Neuronal stem cell (in vitro differentiated cells): ENCODE measurements around the gene DAPK2.
A peak's percentile ranks its signal among the peaks of the same experiment; 100 is the strongest.

ENCODE experiments used
- DNase-seq: peaks from one replicate; pipeline ENCODE4 v3.0.0-alpha.2; 2013; ENCODE audit warnings: low spot score
- H2AFZ ChIP-seq: one replicate; pipeline ENCODE4 v1.6.1; 2013; ENCODE audit warnings: mild to moderate bottlenecking, low read length, inconsistent platforms
- H2AK5ac ChIP-seq: 2 replicates; pipeline ENCODE4 v1.6.1; 2013; ENCODE audit warnings: low read depth, mild to moderate bottlenecking, inconsistent platforms, low read length, moderate library complexity, mixed read lengths
- H2BK120ac ChIP-seq: 2 replicates; pipeline ENCODE4 v1.6.1; 2013; ENCODE audit warnings: low read depth, mild to moderate bottlenecking, inconsistent platforms, low read length, moderate library complexity, mixed read lengths
- H2BK12ac ChIP-seq: one replicate; pipeline ENCODE4 v1.6.1; 2013; ENCODE audit warnings: low read length, inconsistent platforms
- H2BK15ac ChIP-seq: 2 replicates; pipeline ENCODE4 v1.6.1; 2013; ENCODE audit warnings: mild to moderate bottlenecking, low read length, inconsistent platforms, mixed read lengths
- H2BK5ac ChIP-seq: one replicate; pipeline ENCODE4 v1.6.1; 2013; ENCODE audit warnings: inconsistent platforms, mild to moderate bottlenecking, low read length, moderate library complexity
- H3K14ac ChIP-seq: one replicate; pipeline ENCODE4 v1.6.1; 2013; ENCODE audit warnings: low read length, inconsistent platforms
- H3K18ac ChIP-seq: 2 replicates; pipeline ENCODE4 v1.6.1; 2013; ENCODE audit warnings: low read length, inconsistent platforms
- H3K23ac ChIP-seq: 2 replicates; pipeline ENCODE4 v1.6.1; 2013; ENCODE audit warnings: low read depth, mild to moderate bottlenecking, mixed read lengths, low read length, inconsistent platforms; ENCODE audit not compliant: poor library complexity
- H3K27ac ChIP-seq: replicated peaks from 3 replicates; pipeline ENCODE4 v1.5.1; 2013; ENCODE audit warnings: low read length, inconsistent platforms
- H3K27me3 ChIP-seq, 3 experiments: 2 replicates each; pipeline ENCODE4 v1.6.1; 2013; ENCODE audit warnings: low read length in 3 of 3, mild to moderate bottlenecking in 2 of 3, inconsistent platforms in 1 of 3, low read depth in 1 of 3, mixed read lengths in 1 of 3, moderate library complexity in 1 of 3; ENCODE audit not compliant: control insufficient read depth in 3 of 3, insufficient read depth in 3 of 3
- H3K36me3 ChIP-seq, 2 donors: replicated peaks in 1 of 2; 2 replicates each; pipeline ENCODE4 v1.6.1; 2013; ENCODE audit warnings: low read length in 2 of 2; ENCODE audit not compliant: control insufficient read depth in 2 of 2, insufficient read depth in 2 of 2
- H3K4ac ChIP-seq: 2 replicates; pipeline ENCODE4 v1.6.1; 2013; ENCODE audit warnings: inconsistent platforms, mild to moderate bottlenecking, low read length, moderate library complexity
- H3K4me1 ChIP-seq, 2 donors: 1 replicate in 1 of 2; 2 replicates in 1 of 2; pipeline ENCODE4 v1.6.1; 2013; ENCODE audit warnings: low read length in 2 of 2, low read depth in 1 of 2; ENCODE audit not compliant: control insufficient read depth in 2 of 2, insufficient read depth in 1 of 2
- H3K4me2 ChIP-seq: one replicate; pipeline ENCODE4 v1.6.1; 2013; ENCODE audit warnings: mild to moderate bottlenecking, low read length, inconsistent platforms; ENCODE audit not compliant: insufficient read depth, poor library complexity, severe bottlenecking
- H3K4me3 ChIP-seq, 2 donors: 2 replicates each; pipeline ENCODE4 v1.5.1; 2013; ENCODE audit warnings: low read length in 2 of 2, mild to moderate bottlenecking in 2 of 2, inconsistent platforms in 1 of 2, moderate library complexity in 1 of 2
- H3K79me1 ChIP-seq: one replicate; pipeline ENCODE4 v1.6.1; 2013; ENCODE audit warnings: low read depth, mild to moderate bottlenecking, inconsistent platforms, low read length, moderate library complexity
- H3K9ac ChIP-seq: one replicate; pipeline ENCODE4 v1.6.1; 2013; ENCODE audit warnings: mild to moderate bottlenecking, low read depth, low read length, inconsistent platforms; ENCODE audit not compliant: poor library complexity
- H3K9me3 ChIP-seq, 2 donors: replicated peaks in 1 of 2; 2 replicates each; pipeline versions ENCODE3 to v1.6.1; 2013; ENCODE audit warnings: low read length in 2 of 2, mild to moderate bottlenecking in 2 of 2, inconsistent platforms in 1 of 2, low read depth in 1 of 2, mixed read lengths in 1 of 2, moderate library complexity in 1 of 2; ENCODE audit not compliant: control insufficient read depth in 2 of 2, insufficient read depth in 1 of 2
- H4K8ac ChIP-seq: one replicate; pipeline ENCODE4 v1.6.1; 2013; ENCODE audit warnings: low read depth, mild to moderate bottlenecking, inconsistent platforms, low read length, moderate library complexity
- H4K91ac ChIP-seq: one replicate; pipeline ENCODE4 v1.6.1; 2013; ENCODE audit warnings: low read length, low read depth, mild to moderate bottlenecking, inconsistent platforms; ENCODE audit not compliant: poor library complexity
- WGBS, 2 donors: extraction: QIAGEN DNeasy Blood & Tissue Kit; methylation state at CpG; one replicate each; pipeline ENCODE4 v1.1.7; 2013; ENCODE audit warnings: missing lambda C conversion rate in 2 of 2, mixed read lengths in 1 of 2; ENCODE audit not compliant: insufficient read length in 2 of 2, insufficient replicate concordance in 1 of 2; ENCODE audit errors: extremely low coverage in 2 of 2; 5-methylcytosine and 5-hydroxymethylcytosine counted together

DAPK2 gene

DNA sequence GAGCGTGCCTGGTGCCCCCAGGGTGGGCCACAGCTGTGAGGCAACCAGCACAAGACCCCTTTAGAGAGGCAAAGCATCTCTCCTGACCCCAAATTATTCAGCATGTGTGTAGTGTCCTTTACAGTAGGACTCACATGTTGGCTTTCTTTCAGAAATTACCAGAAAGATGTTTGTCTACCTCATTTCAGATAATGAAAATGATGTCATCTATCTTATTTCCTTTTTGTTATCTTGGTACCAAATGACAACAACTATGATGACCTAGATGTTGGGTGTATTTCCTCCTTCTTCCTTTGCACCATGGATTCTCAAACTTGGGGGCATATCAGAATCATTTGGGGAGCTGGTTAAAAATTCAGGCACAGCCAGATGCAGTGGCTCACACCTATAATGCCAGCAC lies 50.5 kb downstream of the DAPK2 start:
- no peak overlapping the region for H4K8ac ChIP-seq
- H2BK12ac ChIP-seq: no peak overlapping the region
- H3K27ac ChIP-seq: no peak overlapping the region
- H2BK5ac ChIP-seq: no peak overlapping the region
- H3K4me3 ChIP-seq: peak overlapping the region in 1 of 2 donors; percentile 5
- H3K23ac ChIP-seq: no peak overlapping the region
- H3K9me3 ChIP-seq: no peaks in the 10 kb centered on the region
- no peaks in the 10 kb centered on the region for H3K79me1 ChIP-seq
- no peaks in the 10 kb centered on the region for H3K36me3 ChIP-seq
- H3K18ac ChIP-seq: no peak overlapping the region
- no CpG with 5 or more reads among the region's 1 CpG for WGBS, 2 donors
- H2AK5ac ChIP-seq: no peak overlapping the region
- no peak overlapping the region for H3K9ac ChIP-seq
- no peak overlapping the region for H2BK120ac ChIP-seq
- H4K91ac ChIP-seq: no peak overlapping the region
- no peak for DNase-seq
- no peak overlapping the region for H3K4me2 ChIP-seq
- no peak overlapping the region for H3K4ac ChIP-seq
- no peak overlapping the region for H2BK15ac ChIP-seq
- H2AFZ ChIP-seq: no peak overlapping the region
- H3K27me3 ChIP-seq: no peaks in the 10 kb centered on the region
- no peak overlapping the region for H3K14ac ChIP-seq
- H3K4me1 ChIP-seq: peaks cover 2 to 14% of the 10 kb centered on the region in 2 donors

DNA sequence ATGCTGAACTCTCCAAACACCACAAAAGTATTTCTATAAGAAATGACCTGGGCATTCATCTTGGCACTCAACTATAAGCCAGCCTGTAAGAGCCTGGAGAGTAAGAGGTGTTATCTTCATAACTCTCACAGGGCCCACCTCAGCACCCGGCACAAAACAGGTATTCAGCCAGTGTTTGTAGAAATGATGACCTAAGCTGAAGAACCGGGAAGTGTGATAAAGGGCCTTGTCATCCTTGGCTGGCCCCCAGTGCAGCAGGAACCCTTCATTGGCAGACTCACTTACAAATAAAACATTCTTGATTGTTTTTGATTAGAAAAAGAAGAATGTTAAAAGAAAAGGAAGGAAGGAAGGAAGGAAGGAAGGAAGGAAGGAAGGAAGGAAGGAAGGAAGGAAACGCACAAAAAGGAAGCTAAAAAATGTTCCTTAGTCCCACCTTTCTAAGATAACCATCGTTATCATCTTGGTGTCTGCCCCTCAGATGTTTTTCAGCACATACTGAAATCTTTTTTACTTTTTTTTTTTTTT lies 52.1 kb downstream of the DAPK2 start:
- H2BK12ac ChIP-seq: no peak overlapping the region
- no peak overlapping the region for H3K4me3 ChIP-seq

DNA sequence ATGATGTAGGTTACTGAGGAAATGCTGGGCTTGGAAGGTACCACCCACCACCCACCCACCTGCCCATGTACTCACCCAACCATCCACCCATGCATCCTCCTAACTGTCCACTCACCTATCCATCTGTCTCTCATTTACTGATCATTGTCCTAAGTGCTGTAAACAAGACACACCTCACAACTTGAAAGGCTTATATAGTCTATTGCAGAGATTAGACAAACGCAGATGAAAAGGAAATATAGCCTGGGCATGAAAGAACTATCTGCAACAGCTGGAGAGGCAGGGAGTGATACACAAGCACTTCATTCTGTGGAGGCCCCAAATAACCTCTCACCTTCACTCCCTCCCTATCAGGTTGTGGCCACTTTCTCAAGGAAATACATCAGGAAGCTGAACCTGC lies 54.0 kb downstream of the DAPK2 start:
- WGBS, 2 donors: no CpG with 5 or more reads among the region's 1 CpG

More for the DNA sequence above, 52.1 kb downstream of the DAPK2 start:
- no peak overlapping the region for H4K8ac ChIP-seq
- no peak overlapping the region for H2AK5ac ChIP-seq
- H3K4me2 ChIP-seq: no peak overlapping the region
- H3K9me3 ChIP-seq: no peaks in the 10 kb centered on the region
- H2AFZ ChIP-seq: no peak overlapping the region
- H2BK15ac ChIP-seq: no peak overlapping the region
- H2BK120ac ChIP-seq: no peak overlapping the region
- no peaks in the 10 kb centered on the region for H3K79me1 ChIP-seq
- H3K14ac ChIP-seq: no peak overlapping the region
- no CpG with 5 or more reads among the region's 4 CpGs for WGBS, 2 donors
- H3K18ac ChIP-seq: no peak overlapping the region
- no peak overlapping the region for H3K27ac ChIP-seq
- no peak overlapping the region for H4K91ac ChIP-seq
- peaks cover 3 to 14% of the 10 kb centered on the region in 2 donors for H3K4me1 ChIP-seq
- H2BK5ac ChIP-seq: no peak overlapping the region
- H3K27me3 ChIP-seq: no peaks in the 10 kb centered on the region
- no peak overlapping the region for H3K4ac ChIP-seq
- no peak for DNase-seq
- no peak overlapping the region for H3K23ac ChIP-seq
- H3K36me3 ChIP-seq: no peaks in the 10 kb centered on the region
- H3K9ac ChIP-seq: no peak overlapping the region

DNA sequence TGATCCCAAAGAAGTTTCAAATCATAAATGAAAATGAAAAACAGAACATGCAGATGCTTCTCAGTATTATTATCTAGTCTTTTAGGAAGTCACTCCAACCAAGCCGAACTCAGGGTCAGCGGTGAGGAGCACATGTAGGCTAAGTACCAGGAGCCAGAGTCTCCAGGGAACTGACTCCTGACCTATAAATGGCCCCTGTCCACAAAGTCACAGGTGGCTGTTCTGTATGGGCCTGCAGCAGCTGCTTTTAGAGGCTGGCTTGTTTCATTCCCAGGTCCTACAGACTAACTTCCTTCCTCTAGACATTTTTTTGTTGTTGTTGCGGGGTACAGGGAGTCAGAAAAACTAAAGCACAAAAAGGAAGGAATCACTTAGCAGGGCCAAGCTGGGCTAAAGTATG lies 54.6 kb downstream of the DAPK2 start:
- Histone ChIP-seq H3K27ac (no peak overlapping the region), H3K79me1 (no peaks in the 10 kb centered on the region), H2BK120ac (no peak overlapping the region), H2AFZ (no peak overlapping the region), H3K4me1 (peaks cover 2 to 3% of the 10 kb centered on the region in 2 donors), H2AK5ac (no peak overlapping the region), H4K8ac (no peak overlapping the region), H3K9me3 (no peaks in the 10 kb centered on the region), H4K91ac (no peak overlapping the region), H3K4me2 (no peak overlapping the region), H3K27me3 (no peaks in the 10 kb centered on the region), H2BK15ac (no peak overlapping the region), H3K36me3 (no peaks in the 10 kb centered on the region), H3K9ac (no peak overlapping the region), H2BK5ac (no peak overlapping the region), H3K4me3 (no peak overlapping the region), H2BK12ac (no peak overlapping the region), H3K18ac (no peak overlapping the region), H3K14ac (no peak overlapping the region), H3K4ac (no peak overlapping the region), H3K23ac (no peak overlapping the region)
- no peak for DNase-seq
- no CpG with 5 or more reads among the region's 3 CpGs for WGBS, 2 donors

More for the DNA sequence above, 54.0 kb downstream of the DAPK2 start:
- no peak overlapping the region for H3K23ac ChIP-seq
- no peaks in the 10 kb centered on the region for H3K27me3 ChIP-seq
- no peak overlapping the region for H2BK120ac ChIP-seq
- H3K18ac ChIP-seq: no peak overlapping the region
- H3K27ac ChIP-seq: no peak overlapping the region
- H3K4me1 ChIP-seq: peaks cover 2 to 3% of the 10 kb centered on the region in 2 donors
- no peak overlapping the region for H2AK5ac ChIP-seq
- H2BK12ac ChIP-seq: no peak overlapping the region
- no peak overlapping the region for H3K4me2 ChIP-seq
- no peak for DNase-seq
- H2BK15ac ChIP-seq: no peak overlapping the region
- H3K9ac ChIP-seq: no peak overlapping the region
- no peak overlapping the region for H4K91ac ChIP-seq
- H3K79me1 ChIP-seq: no peaks in the 10 kb centered on the region
- no peak overlapping the region for H2BK5ac ChIP-seq
- H3K9me3 ChIP-seq: no peaks in the 10 kb centered on the region
- H3K4me3 ChIP-seq: no peak overlapping the region
- H3K4ac ChIP-seq: no peak overlapping the region
- H4K8ac ChIP-seq: no peak overlapping the region
- H3K14ac ChIP-seq: no peak overlapping the region
- no peak overlapping the region for H2AFZ ChIP-seq
- no peaks in the 10 kb centered on the region for H3K36me3 ChIP-seq
